Thoracic aorta (tissue), 2 donors: Measurements from ENCODE around the gene CARMIL1. TPM values are rescaled to one million over a fixed set of nuclear protein-coding genes. Genes with fewer than 3 reads are reported as not detected.

Experiments
- ATAC-seq: fragments of 150-250 bp; one replicate; pipeline ENCODE4 v1.8.0; 2017; ENCODE audit warnings: low read depth; ENCODE audit not compliant: insufficient number of reproducible peaks, low FRiP score
- DNase-seq: peaks from one replicate; pipeline ENCODE4 v3.0.0-alpha.2; 2020; ENCODE audit warnings: low spot score
- H3K27ac ChIP-seq, 2 donors: fragments of 200-600 bp; sonication (generic); 1 replicate in 1 of 2; 2 replicates in 1 of 2; pipeline ENCODE4 v1.5.1; 2016; ENCODE audit warnings: mild to moderate bottlenecking in 2 of 2, moderate library complexity in 2 of 2
- H3K27me3 ChIP-seq: fragments of 200-600 bp; sonication (generic); replicated peaks from 2 replicates; pipeline ENCODE4 v1.6.0; 2016; ENCODE audit warnings: mild to moderate bottlenecking; ENCODE audit not compliant: insufficient read depth
- H3K36me3 ChIP-seq: fragments of 200-600 bp; sonication (generic); one replicate; pipeline ENCODE4 v1.5.1; 2016
- H3K4me1 ChIP-seq, 2 donors: fragments of 200-600 bp; sonication (generic); 1 replicate in 1 of 2; 2 replicates in 1 of 2; pipeline versions ENCODE4 v1.5.1 to v1.6.0; 2016; ENCODE audit warnings: low read depth in 2 of 2, mild to moderate bottlenecking in 1 of 2; ENCODE audit not compliant: control insufficient read depth in 1 of 2
- H3K4me3 ChIP-seq: fragments of 200-600 bp; sonication (generic); 2 replicates; pipeline ENCODE4 v1.5.1; 2016; ENCODE audit warnings: mild to moderate bottlenecking
- H3K9me3 ChIP-seq: fragments of 200-600 bp; sonication (generic); 2 replicates; pipeline ENCODE4 v1.5.1; 2016
- total RNA-seq, 2 donors: library from RNA; depleted of rRNA; stranded (reverse); fragments of >200 nt; gene quantifications; one replicate each; pipeline versions ENCODE4 v1.1.0 to v1.2.3, GENCODE V29; 2016
- TF ChIP-seq, protein P1 (sequence below): fragments of 200-600 bp; sonication (generic); IDR thresholded peaks from one replicate; pipeline ENCODE4 v1.5.1; 2019; ENCODE audit warnings: antibody characterized with exemption

CARMIL1 gene
- total RNA-seq, 2 donors from 2014 or later, result 60.4 to 63.0 TPM

DNA sequence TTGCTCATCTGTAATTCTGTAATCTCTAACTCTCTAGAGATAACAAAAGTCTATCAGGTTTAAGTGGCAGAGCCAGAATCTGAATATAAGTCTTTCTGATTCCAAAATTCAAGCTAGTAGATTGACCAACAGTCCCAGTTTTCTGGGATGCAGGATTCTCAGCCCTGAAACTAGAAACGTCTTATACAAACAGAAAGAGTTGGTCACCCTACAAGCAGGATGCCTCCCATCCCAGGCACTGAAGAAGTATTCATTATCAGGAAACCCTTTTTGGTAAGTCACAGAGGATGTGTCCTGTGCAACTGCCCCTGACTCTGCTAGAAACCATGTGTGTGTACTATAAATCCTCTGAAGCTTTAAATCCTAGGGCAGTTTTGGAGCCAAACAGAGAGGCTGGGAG, 135.0 kb downstream of the CARMIL1 start:
- no peak for ATAC-seq
- Histone ChIP-seq H3K4me1 (peaks cover 75 to 100% of the 10 kb centered on the region in 2 donors), H3K9me3 (no peaks in the 10 kb centered on the region), H3K27me3 (no peaks in the 10 kb centered on the region), H3K27ac (peak overlapping the region in 1 of 2 donors; percentile 8), H3K36me3 (no peaks in the 10 kb centered on the region), H3K4me3 (no peak overlapping the region)
- no peak for DNase-seq
- TF ChIP-seq, protein P1, sequence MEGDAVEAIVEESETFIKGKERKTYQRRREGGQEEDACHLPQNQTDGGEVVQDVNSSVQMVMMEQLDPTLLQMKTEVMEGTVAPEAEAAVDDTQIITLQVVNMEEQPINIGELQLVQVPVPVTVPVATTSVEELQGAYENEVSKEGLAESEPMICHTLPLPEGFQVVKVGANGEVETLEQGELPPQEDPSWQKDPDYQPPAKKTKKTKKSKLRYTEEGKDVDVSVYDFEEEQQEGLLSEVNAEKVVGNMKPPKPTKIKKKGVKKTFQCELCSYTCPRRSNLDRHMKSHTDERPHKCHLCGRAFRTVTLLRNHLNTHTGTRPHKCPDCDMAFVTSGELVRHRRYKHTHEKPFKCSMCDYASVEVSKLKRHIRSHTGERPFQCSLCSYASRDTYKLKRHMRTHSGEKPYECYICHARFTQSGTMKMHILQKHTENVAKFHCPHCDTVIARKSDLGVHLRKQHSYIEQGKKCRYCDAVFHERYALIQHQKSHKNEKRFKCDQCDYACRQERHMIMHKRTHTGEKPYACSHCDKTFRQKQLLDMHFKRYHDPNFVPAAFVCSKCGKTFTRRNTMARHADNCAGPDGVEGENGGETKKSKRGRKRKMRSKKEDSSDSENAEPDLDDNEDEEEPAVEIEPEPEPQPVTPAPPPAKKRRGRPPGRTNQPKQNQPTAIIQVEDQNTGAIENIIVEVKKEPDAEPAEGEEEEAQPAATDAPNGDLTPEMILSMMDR, result no peak

GRCh38 chr6:25414755-25415154, 135.6 kb downstream of the CARMIL1 start:
- peak overlapping the region; percentile 3 for H3K4me3 ChIP-seq
- ATAC-seq (no peak), DNase-seq (no peak)
- H3K27me3 ChIP-seq, result no peaks in the 10 kb centered on the region
- H3K27ac ChIP-seq, result peak overlapping the region in 1 of 2 donors; percentile 8
- peaks cover 78 to 100% of the 10 kb centered on the region in 2 donors for H3K4me1 ChIP-seq
- no peaks in the 10 kb centered on the region for H3K9me3 ChIP-seq
- H3K36me3 ChIP-seq, result no peaks in the 10 kb centered on the region
- TF ChIP-seq, protein P1, result no peak

DNA sequence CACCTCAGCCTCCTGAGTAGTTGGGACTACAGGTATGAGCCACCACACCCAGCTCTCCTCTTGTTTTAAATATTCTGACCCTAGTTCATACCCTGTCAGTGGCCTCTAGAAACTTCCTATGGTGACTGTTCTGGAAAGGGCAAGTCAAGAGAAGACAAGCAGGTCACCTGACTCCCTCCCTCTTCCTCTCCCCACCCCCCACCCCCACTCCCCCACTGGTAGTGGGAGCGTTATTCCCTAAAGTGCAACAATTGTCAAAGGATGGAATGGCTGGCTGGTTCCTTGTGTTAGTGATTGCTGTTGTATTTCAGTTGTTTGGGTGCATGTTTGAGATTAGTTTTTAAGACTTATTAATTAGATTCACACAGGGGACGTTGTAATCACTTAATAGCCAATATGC, 136.1 kb downstream of the CARMIL1 start:
- DNase-seq, result no peak
- H3K4me1 ChIP-seq, result peaks cover 78 to 100% of the 10 kb centered on the region in 2 donors
- H3K9me3 ChIP-seq, result no peaks in the 10 kb centered on the region
- H3K27ac ChIP-seq, result peak overlapping the region in 1 of 2 donors; percentile 8
- TF ChIP-seq, protein P1, result no peak
- H3K4me3 ChIP-seq, result no peak overlapping the region
- ATAC-seq, result no peak
- H3K27me3 ChIP-seq, result no peaks in the 10 kb centered on the region
- H3K36me3 ChIP-seq, result no peaks in the 10 kb centered on the region

DNA sequence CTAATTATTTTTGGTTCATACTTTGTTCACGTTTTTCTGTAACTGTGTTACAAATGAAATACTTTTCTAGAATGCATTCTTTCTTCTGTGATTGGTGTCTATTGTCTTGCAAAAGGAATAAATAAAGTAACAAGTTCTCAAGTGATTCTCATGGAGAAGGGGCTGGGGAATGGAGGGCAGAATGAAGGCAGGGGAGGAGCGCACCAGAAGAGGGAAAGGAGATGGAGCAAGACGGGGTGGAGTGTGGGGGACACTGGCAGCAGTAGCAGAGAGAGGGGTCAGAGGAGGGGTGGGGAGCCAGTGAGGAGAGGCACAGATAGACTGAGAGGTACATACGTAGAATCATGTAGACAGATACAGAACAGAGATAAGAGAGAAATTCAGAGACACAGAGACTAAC, 136.5 kb downstream of the CARMIL1 start:
- DNase-seq (no peak), ATAC-seq (no peak)
- TF ChIP-seq, protein P1, result no peak
- H3K27me3 ChIP-seq, result no peaks in the 10 kb centered on the region
- no peak overlapping the region for H3K4me3 ChIP-seq
- H3K27ac ChIP-seq, result no peak overlapping the region
- H3K9me3 ChIP-seq, result no peaks in the 10 kb centered on the region
- peaks cover 74 to 97% of the 10 kb centered on the region in 2 donors for H3K4me1 ChIP-seq
- no peaks in the 10 kb centered on the region for H3K36me3 ChIP-seq

DNA sequence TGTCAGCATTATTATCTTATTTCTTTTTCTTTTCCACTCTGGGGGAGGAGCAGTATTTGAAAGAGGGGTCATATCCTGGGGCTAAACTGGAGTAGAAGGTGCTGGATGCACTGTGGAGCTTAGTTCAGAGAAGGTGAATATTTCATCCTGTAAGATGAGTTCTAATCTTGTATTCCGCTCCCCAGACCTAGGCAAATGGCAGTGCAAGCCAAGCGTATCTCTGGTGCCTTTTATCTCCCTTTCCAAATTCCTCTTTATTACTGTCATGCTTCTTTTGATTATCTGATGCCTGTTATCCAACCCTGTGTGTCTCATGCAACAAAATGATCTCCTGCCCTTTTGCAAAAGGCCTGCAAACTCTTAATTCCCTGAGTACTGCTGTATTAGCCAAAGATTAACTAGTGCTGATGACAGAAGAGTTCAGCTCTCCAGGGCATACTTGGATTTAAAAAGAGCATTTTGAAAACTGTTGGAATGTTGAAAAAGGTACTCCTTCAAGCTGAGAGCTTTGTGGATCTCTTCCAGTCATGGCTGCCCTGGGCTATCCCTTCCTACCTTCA, 138.0 kb downstream of the CARMIL1 start:
- Histone ChIP-seq H3K4me3 (no peak overlapping the region), H3K27me3 (no peaks in the 10 kb centered on the region), H3K27ac (no peak overlapping the region), H3K9me3 (no peaks in the 10 kb centered on the region), H3K36me3 (no peaks in the 10 kb centered on the region), H3K4me1 (peaks cover 62 to 83% of the 10 kb centered on the region in 2 donors)
- TF ChIP-seq, protein P1, result no peak
- ATAC-seq, result no peak
- no peak for DNase-seq
